ENCODE results near the gene TSHZ3.

Gene TSHZ3

DNA sequence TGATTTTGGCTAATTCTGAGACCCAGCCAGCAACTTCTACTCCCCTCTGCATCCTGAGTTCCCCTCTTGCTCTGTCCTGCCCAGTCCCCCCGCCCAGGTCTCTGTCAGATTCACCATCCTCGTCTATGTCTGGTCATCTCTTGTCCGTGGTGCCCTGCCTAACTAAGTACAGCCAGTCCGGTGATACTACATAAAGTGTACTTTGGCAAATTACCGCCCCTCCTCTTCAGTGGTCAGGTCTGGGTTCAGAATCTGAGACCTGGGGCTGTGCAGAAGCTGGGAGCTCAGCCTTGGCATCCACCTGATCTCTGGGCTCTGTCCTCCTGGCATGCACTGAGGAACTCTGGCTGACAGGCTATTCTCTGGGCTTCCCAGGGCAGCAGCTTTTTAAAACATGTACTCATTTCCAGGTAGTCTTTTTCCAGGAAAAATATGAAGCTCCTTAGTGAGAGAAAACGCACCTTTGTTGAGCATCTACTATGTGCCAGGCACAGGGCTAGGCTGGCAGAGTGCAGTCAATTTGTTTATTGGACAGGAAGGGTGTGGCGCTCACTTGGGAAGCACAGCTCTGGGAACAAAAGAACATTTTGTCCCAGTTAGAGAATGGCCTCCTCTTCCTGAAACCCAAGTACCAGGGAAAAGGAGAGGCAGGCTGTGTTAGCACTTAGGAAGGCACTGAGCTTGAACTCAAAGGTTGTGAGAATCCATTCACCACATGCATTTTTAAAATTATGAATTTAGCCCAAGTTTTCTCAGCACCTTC, 88.9 kb downstream of the TSHZ3 start:
- TF ChIP-seq, protein P1, sequence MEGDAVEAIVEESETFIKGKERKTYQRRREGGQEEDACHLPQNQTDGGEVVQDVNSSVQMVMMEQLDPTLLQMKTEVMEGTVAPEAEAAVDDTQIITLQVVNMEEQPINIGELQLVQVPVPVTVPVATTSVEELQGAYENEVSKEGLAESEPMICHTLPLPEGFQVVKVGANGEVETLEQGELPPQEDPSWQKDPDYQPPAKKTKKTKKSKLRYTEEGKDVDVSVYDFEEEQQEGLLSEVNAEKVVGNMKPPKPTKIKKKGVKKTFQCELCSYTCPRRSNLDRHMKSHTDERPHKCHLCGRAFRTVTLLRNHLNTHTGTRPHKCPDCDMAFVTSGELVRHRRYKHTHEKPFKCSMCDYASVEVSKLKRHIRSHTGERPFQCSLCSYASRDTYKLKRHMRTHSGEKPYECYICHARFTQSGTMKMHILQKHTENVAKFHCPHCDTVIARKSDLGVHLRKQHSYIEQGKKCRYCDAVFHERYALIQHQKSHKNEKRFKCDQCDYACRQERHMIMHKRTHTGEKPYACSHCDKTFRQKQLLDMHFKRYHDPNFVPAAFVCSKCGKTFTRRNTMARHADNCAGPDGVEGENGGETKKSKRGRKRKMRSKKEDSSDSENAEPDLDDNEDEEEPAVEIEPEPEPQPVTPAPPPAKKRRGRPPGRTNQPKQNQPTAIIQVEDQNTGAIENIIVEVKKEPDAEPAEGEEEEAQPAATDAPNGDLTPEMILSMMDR (conservative IDR thresholded peaks at IDR 0.05): no peak
- H3K27ac ChIP-seq: no peak overlapping the region

DNA sequence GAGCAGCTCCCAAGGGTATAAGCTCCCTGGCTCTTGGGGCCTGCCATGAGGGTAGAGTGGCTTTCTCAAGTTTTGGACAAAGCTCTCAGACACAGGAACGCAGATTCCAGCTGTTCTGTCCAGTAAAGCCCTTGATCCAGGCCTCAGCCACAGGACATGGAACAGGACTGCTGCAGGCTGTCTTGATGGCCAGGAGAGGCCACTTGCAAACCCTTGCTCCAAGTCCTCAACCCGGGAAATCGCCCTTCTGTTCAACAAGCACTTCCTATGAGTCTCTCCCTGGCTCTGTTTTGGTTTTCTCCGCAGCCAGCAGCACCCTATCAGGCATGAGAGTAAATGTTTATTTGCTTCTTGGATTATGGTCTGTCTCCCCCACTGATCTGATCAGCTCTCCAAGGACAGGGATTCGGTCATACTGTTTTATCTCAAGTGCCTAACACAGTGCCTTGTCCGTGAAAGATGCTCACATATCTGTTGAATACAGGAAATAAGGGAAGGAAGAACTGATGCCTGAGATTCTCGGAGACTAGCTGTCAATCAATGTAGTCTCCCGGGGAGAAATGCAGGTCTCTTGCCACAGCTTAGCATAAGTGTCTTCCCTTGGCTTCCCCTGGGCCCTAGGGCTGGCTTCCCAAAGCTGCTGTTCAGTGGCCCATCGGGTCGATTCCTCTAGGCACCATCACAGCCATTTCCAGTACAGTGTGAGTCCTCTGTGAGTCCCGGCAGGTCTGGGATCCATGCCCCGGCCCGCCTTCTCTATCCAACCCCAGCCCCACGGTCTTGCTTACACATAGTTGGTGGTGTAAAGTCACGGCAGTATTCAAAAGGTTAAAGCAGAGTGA, 90.8 kb downstream of the TSHZ3 start:
- H3K27ac ChIP-seq: no peak overlapping the region
- TF ChIP-seq, protein P1 (conservative IDR thresholded peaks at IDR 0.05): no peak

DNA sequence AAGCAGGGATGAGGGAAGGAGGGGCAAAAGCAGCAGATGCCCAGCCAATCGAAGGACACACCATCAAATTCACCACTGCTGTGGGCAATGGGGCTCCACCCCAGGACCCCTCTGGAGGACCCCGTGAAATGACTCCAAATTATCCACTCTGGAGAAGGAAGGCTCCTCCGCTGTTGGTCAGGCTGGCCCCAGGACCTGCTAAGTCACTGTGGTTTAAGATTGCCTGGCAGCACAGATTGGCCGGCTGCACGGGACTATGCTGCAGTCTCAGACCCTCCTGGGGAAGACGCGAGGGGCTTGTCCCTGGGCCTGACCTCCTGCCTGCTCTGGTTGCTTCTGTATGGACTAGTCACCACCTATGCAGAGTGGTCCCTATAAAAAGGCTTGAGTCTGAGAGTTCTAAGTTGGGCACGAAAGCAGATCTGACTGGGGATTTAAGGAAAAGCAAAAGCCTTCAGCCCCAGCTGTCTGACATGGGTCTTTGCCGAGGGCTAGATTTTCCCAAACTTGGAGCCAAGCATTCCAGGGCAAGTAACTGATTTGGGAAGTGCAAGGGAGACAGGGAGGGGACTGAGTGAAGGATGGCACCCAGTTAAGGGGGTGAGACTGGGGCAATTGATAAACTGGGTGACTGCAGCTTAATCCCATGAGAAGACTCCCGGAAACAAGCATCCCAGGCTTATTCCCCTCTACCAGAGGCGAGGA, 91.7 kb downstream of the TSHZ3 start:
- TF ChIP-seq, protein P1 (conservative IDR thresholded peaks at IDR 0.05): no peak
- H3K27ac ChIP-seq: no peak overlapping the region

DNA sequence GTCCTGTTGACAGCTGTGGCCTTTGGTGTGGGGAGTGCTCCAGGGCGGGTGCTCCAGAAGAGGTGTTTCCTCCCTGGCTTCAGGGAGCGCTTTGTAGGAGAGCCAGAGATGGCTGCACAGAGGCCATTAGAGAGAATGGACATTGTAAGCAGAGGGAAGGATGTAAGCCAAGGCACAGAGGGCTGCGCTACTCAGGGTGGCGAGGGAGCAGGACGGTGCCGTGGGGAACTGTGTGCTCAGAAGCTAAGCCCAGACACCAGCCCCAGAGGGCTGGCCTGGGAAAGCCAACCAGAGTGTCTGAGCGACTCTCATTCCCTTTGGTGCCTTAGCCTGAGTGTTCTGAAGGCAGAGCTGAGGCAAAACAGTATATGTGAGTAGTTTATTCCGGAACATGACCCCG, 92.2 kb downstream of the TSHZ3 start:
- TF ChIP-seq, protein P1 (conservative IDR thresholded peaks at IDR 0.05): no peak
- no peak overlapping the region for H3K27ac ChIP-seq

DNA sequence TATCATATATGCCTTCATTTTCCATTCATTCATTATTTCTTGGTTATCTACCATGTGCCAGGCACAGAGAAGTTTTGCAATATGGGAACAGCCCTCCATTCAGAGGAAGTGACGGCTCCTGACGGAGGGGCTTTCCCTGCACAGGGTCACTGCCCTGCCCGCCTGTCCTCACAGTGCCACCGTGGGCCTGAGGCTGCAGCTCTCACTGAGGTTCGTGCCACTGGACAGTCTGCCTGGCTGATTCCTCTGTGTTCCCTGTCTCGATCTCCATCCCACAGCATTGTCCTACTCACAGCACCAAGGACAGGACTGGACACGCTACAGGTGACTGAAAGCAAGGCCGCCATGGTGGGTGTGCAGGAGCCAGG, 92.7 kb downstream of the TSHZ3 start:
- no peak overlapping the region for H3K27ac ChIP-seq
- TF ChIP-seq, protein P1 (conservative IDR thresholded peaks at IDR 0.05): no peak

DNA sequence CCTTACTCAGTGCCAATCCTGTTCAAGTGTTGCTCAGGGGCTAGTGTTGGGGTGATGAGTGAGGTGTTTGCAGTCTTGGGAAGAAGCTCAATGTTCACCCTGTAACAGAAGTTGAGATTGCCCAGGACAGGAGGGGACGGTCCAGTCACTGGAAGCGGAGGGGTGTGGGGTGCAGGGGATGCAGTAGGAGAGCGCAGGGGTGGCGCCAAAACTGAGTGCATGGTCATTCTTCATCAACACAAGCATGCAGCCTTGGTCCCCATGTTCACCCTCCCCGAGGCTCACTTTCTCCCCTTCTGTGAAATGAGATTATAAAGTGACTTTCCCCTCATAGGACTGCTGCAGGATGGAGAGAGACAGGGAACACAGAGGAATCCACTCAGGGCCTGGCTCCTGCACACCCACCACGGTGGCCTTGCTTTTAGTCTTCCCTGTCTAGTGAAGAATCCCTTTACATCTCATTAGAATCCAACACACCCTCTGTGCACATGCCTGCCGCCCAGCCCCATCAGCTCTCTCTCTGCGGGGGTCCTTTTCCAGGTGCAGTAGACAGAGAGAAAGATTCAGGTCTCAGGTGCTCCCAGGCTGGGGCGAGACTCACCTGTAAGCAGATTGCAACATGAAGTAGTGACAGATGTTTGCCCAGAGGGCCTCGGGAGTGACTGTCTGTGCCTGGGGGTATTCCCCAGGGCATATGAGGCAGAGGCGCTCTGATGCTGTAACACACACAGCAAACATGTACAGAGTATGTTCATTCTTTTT, 93.2 kb downstream of the TSHZ3 start:
- TF ChIP-seq, protein P1 (conservative IDR thresholded peaks at IDR 0.05): no peak
- H3K27ac ChIP-seq: no peak overlapping the region
